Loucy (cell line): Measurements from ENCODE around the gene E4F1.

ENCODE experiments used
- H2AFZ ChIP-seq: fragments of 200-600 bp; sonication (generic); 2 replicates; pipeline ENCODE4 v1.6.0; 2016; ENCODE audit warnings: antibody characterized with exemption, mild to moderate bottlenecking, low read length, moderate library complexity
- H3F3A ChIP-seq: fragments of 200-600 bp; 2 replicates; pipeline ENCODE4 v1.6.0; 2016; ENCODE audit warnings: antibody characterized with exemption, low read depth, mild to moderate bottlenecking
- H3K27me3 ChIP-seq: fragments of 200-600 bp; sonication (generic); 2 replicates; pipeline ENCODE4 v1.6.1; 2014; ENCODE audit warnings: low read length, mild to moderate bottlenecking; ENCODE audit not compliant: insufficient read depth, poor library complexity, severe bottlenecking
- H3K36me3 ChIP-seq: fragments of 200-600 bp; sonication (generic); 2 replicates; pipeline ENCODE4 v1.6.1; 2016; ENCODE audit warnings: low read length; ENCODE audit not compliant: insufficient read depth
- H3K4me1 ChIP-seq: fragments of 200-600 bp; sonication (generic); 2 replicates; pipeline ENCODE4 v1.5.1; 2014; ENCODE audit warnings: low read length, mild to moderate bottlenecking; ENCODE audit not compliant: insufficient read depth, poor library complexity, severe bottlenecking
- H3K4me2 ChIP-seq: fragments of 200-600 bp; sonication (generic); 2 replicates; pipeline ENCODE4 v1.6.0; 2014; ENCODE audit warnings: antibody characterized with exemption, low read length, low read depth, mild to moderate bottlenecking; ENCODE audit not compliant: poor library complexity, severe bottlenecking
- H3K4me3 ChIP-seq: fragments of 200-600 bp; sonication (generic); 2 replicates; pipeline ENCODE4 v1.5.1; 2014; ENCODE audit warnings: low read length, mild to moderate bottlenecking, mixed read lengths; ENCODE audit not compliant: poor library complexity, severe bottlenecking
- H3K79me2 ChIP-seq: fragments of 200-600 bp; sonication (generic); 2 replicates; pipeline ENCODE4 v1.6.1; 2014; ENCODE audit warnings: low read length; ENCODE audit not compliant: insufficient read depth
- H3K9ac ChIP-seq: fragments of 200-600 bp; sonication (generic); 2 replicates; pipeline ENCODE4 v1.6.0; 2014; ENCODE audit warnings: mild to moderate bottlenecking, low read depth, low read length, moderate library complexity; ENCODE audit not compliant: poor library complexity, severe bottlenecking
- H3K9me2 ChIP-seq: fragments of 200-600 bp; sonication (generic); replicated peaks from 2 replicates; pipeline ENCODE4 v1.6.1; 2016; ENCODE audit warnings: low read depth, low read length, mixed read lengths
- H3K9me3 ChIP-seq: fragments of 200-600 bp; sonication (generic); 2 replicates; pipeline ENCODE4 v1.6.1; 2014; ENCODE audit warnings: mild to moderate bottlenecking, antibody characterized with exemption, low read length, low read depth; ENCODE audit not compliant: insufficient read depth
- H4K20me1 ChIP-seq: fragments of 200-600 bp; sonication (generic); 2 replicates; pipeline ENCODE4 v1.6.0; 2014; ENCODE audit warnings: antibody characterized with exemption, low read length, mild to moderate bottlenecking; ENCODE audit not compliant: insufficient read depth, poor library complexity, severe bottlenecking
- CTCF ChIP-seq: fragments of 200-600 bp; sonication (generic); conservative IDR thresholded peaks from 2 replicates; pipeline ENCODE4 v1.5.1; 2014; ENCODE audit warnings: mild to moderate bottlenecking, antibody characterized with exemption, low read length
- EZH2phosphoT487 ChIP-seq: fragments of 200-600 bp; IDR thresholded peaks from 2 replicates; pipeline ENCODE4 v1.6.1; 2018; ENCODE audit warnings: antibody characterized with exemption, mild to moderate bottlenecking, moderate library complexity, borderline replicate concordance

The E4F1 gene

GRCh38 chr16:2198283-2198682, 25.1 kb upstream of the E4F1 start:
- no peaks in the 10 kb centered on the region for H3K4me1 ChIP-seq
- no peaks in the 10 kb centered on the region for H3K27me3 ChIP-seq
- H3K9ac ChIP-seq: no peak overlapping the region
- H2AFZ ChIP-seq: no peak overlapping the region
- H4K20me1 ChIP-seq: no peaks in the 10 kb centered on the region
- no peak for TF ChIP-seq CTCF
- TF ChIP-seq EZH2phosphoT487: no peak
- no peak overlapping the region for H3K4me3 ChIP-seq
- no peaks in the 10 kb centered on the region for H3F3A ChIP-seq
- H3K79me2 ChIP-seq: no peaks in the 10 kb centered on the region
- H3K9me2 ChIP-seq: no peaks in the 10 kb centered on the region
- H3K4me2 ChIP-seq: no peak overlapping the region
- H3K36me3 ChIP-seq: no peaks in the 10 kb centered on the region
- H3K9me3 ChIP-seq: no peaks in the 10 kb centered on the region

GRCh38 chr16:2199095-2199494, 24.3 kb upstream of the E4F1 start:
- H3K9me2 ChIP-seq: no peaks in the 10 kb centered on the region
- H3F3A ChIP-seq: no peaks in the 10 kb centered on the region
- no peak for TF ChIP-seq CTCF
- TF ChIP-seq EZH2phosphoT487: no peak
- H3K4me2 ChIP-seq: no peak overlapping the region
- H3K36me3 ChIP-seq: no peaks in the 10 kb centered on the region
- no peaks in the 10 kb centered on the region for H3K79me2 ChIP-seq
- H4K20me1 ChIP-seq: no peaks in the 10 kb centered on the region
- H3K9ac ChIP-seq: no peak overlapping the region
- H3K27me3 ChIP-seq: no peaks in the 10 kb centered on the region
- H2AFZ ChIP-seq: no peak overlapping the region
- H3K4me3 ChIP-seq: no peak overlapping the region
- no peaks in the 10 kb centered on the region for H3K4me1 ChIP-seq
- no peaks in the 10 kb centered on the region for H3K9me3 ChIP-seq

GRCh38 chr16:2199621-2200139, 23.7 kb upstream of the E4F1 start:
- Histone ChIP-seq H3K4me2 (no peak overlapping the region), H3K27me3 (no peaks in the 10 kb centered on the region), H3K4me1 (no peaks in the 10 kb centered on the region), H3K79me2 (no peaks in the 10 kb centered on the region), H3F3A (no peaks in the 10 kb centered on the region), H3K4me3 (no peak overlapping the region), H2AFZ (no peak overlapping the region), H3K36me3 (no peaks in the 10 kb centered on the region), H3K9me2 (no peaks in the 10 kb centered on the region), H3K9ac (no peak overlapping the region), H4K20me1 (no peaks in the 10 kb centered on the region), H3K9me3 (no peaks in the 10 kb centered on the region)
- TF ChIP-seq CTCF (no peak), EZH2phosphoT487 (no peak)
